ENCODE results near the gene ACTA2. TPM values are rescaled to one million over a fixed set of nuclear protein-coding genes. Genes with fewer than 3 reads are reported as not detected.

Gene ACTA2
- total RNA-seq, 1 experiment from 2014 or later, result 2.4 TPM

GRCh38 chr10:88984525-88984924 lies 32.0 kb upstream of the ACTA2 start:
- Mint-ChIP-seq H3K36me3 (ENCODE audit: insufficient read depth in 1 of 3, low read depth in 3 of 3) (no peaks in the 10 kb centered on the region), H3K27me3 (ENCODE audit: low read depth) (peaks cover 12% of the 10 kb centered on the region), H3K27ac (no peak overlapping the region; a peak in 1 of 7 replicates), H3K4me1 (peaks cover 5 to 6% of the 10 kb centered on the region in 2 experiments), H3K4me3 (no peak overlapping the region), H3K9me3 (no peaks in the 10 kb centered on the region)
- Histone ChIP-seq H3T11ph (ENCODE audit: low read length) (no peak overlapping the region), H2BK120ac (ENCODE audit: low read depth, low read length, poor library complexity, severe bottlenecking) (no peak overlapping the region), H2BK20ac (ENCODE audit: low read depth, low read length, poor library complexity, severe bottlenecking) (no peak overlapping the region), H3K79me1 (ENCODE audit: insufficient read depth, low read depth, low read length, poor library complexity, severe bottlenecking) (no peaks in the 10 kb centered on the region), H2BK5ac (ENCODE audit: insufficient read length, low read length) (no peak overlapping the region), H3K23ac (ENCODE audit: insufficient read length, low read depth, low read length) (no peak overlapping the region), H3K23me2 (ENCODE audit: insufficient read length, low read depth, low read length, poor library complexity, severe bottlenecking) (no peaks in the 10 kb centered on the region), H3K56ac (ENCODE audit: insufficient read length, low read depth, low read length) (no peak overlapping the region), H2BK15ac (ENCODE audit: low read depth, low read length) (no peak overlapping the region), H3K18ac (ENCODE audit: insufficient read length, low read depth, low read length) (no peak overlapping the region), H3K9me3 (ENCODE audit: control insufficient read depth, low read depth, low read length) (no peaks in the 10 kb centered on the region), H3K9ac (ENCODE audit: extremely low read depth, insufficient read length, low read length) (no peak overlapping the region), H2AFZ (ENCODE audit: low read length) (no peak overlapping the region), H4K5ac (ENCODE audit: insufficient read length, low read depth, low read length) (no peak overlapping the region), H3K14ac (ENCODE audit: insufficient read depth, low read length) (no peak overlapping the region), H3K27me3 (ENCODE audit: insufficient read depth, low read length) (no peaks in the 10 kb centered on the region), H2AK5ac (ENCODE audit: insufficient read length, low read length) (no peak overlapping the region), H3K79me2 (ENCODE audit: insufficient read depth, low read length) (no peaks in the 10 kb centered on the region), H2BK12ac (ENCODE audit: insufficient read length, low read depth, low read length) (no peak overlapping the region), H3K4me2 (ENCODE audit: insufficient read depth, insufficient read length, low read length) (no peak overlapping the region), H4K91ac (ENCODE audit: insufficient read length, low read depth, low read length) (no peak overlapping the region), H3K4me1 (ENCODE audit: insufficient read depth, low read length) (no peaks in the 10 kb centered on the region), H3K4ac (ENCODE audit: low read depth, low read length) (no peak overlapping the region), H4K8ac (replicated peaks; ENCODE audit: insufficient read length, low read depth, low read length) (no peak overlapping the region), H4K20me1 (ENCODE audit: control insufficient read depth, insufficient read depth, insufficient read length) (no peaks in the 10 kb centered on the region), H3K27ac (ENCODE audit: insufficient read length, low read depth, low read length) (no peak overlapping the region)
- no peak for DNase-seq
- TF ChIP-seq CTCF (conservative IDR thresholded peaks at IDR 0.05), result no peak
